Testis (tissue), 2 donors: Measurements from ENCODE around the gene GALNT12.
A peak's percentile ranks its signal among the peaks of the same experiment; 100 is the strongest.

Experiments
- CTCF ChIP-seq, 3 experiments: fragments of 450-650 bp in 2 of 3; fragments of 200-600 bp in 1 of 3; sonication (generic) in 1 of 3; IDR thresholded peaks; one replicate each; pipeline ENCODE4 v1.5.1; 2016 to 2019; ENCODE audit warnings: antibody characterized with exemption in 3 of 3, mild to moderate bottlenecking in 2 of 3, moderate library complexity in 1 of 3
- POLR2A ChIP-seq: fragments of 450-650 bp; IDR thresholded peaks from one replicate; pipeline ENCODE4 v1.6.1; 2017; ENCODE audit warnings: antibody characterized with exemption, mild to moderate bottlenecking, moderate library complexity

GRCh38 chr9:98860871-98861293 is 53.4 kb downstream of the GALNT12 start:
- peak in 1 of 3 experiments; percentile 28 for TF ChIP-seq CTCF (IDR thresholded peaks at IDR 0.05)
- no peak for TF ChIP-seq POLR2A
